ENCODE measurements around the gene SV2B. TPM values are rescaled to one million over a fixed set of nuclear protein-coding genes. Genes with fewer than 3 reads are reported as not detected.

Gene SV2B
- total RNA-seq, 1 experiment from 2014 or later, result not detected

- no peak overlapping the region for H2BK12ac ChIP-seq (ENCODE audit: insufficient read length, low read depth, low read length)
- H4K20me1 ChIP-seq (ENCODE audit: control insufficient read depth, insufficient read depth, insufficient read length), result no peaks in the 10 kb centered on the region
- Mint-ChIP-seq H3K9me3 (peaks cover 2 to 5% of the 10 kb centered on the region in 2 experiments; a peak in 3 of 5 replicates), H3K4me3 (peak overlapping the region; percentile 48 to 77), H3K4me1 (peaks cover 17 to 21% of the 10 kb centered on the region in 2 experiments), H3K27ac (no peak overlapping the region), H3K27me3 (ENCODE audit: low read depth) (peaks cover 92% of the 10 kb centered on the region), H3K36me3 (ENCODE audit: insufficient read depth in 1 of 3, low read depth in 3 of 3) (peaks cover 0 to 2% (median 0%) of the 10 kb centered on the region in 3 experiments; a peak in 2 of 7 replicates)
- H2BK5ac ChIP-seq (ENCODE audit: insufficient read length, low read length), result no peak overlapping the region
- no peak overlapping the region for H2BK120ac ChIP-seq (ENCODE audit: low read depth, low read length, poor library complexity, severe bottlenecking)
- H3K56ac ChIP-seq (ENCODE audit: insufficient read length, low read depth, low read length), result no peak overlapping the region
- no peak overlapping the region for H3K9ac ChIP-seq (ENCODE audit: extremely low read depth, insufficient read length, low read length)
- no peak for TF ChIP-seq CTCF (conservative IDR thresholded peaks at IDR 0.05)
- peaks cover 35% of the 10 kb centered on the region; the same call in 1 of the 2 replicates for H3K27me3 ChIP-seq (ENCODE audit: insufficient read depth, low read length)
- H3K9me3 ChIP-seq (ENCODE audit: control insufficient read depth, low read depth, low read length), result no peaks in the 10 kb centered on the region
- WGBS (ENCODE audit: extremely low coverage, insufficient read length, low lambda C conversion rate), result no CpG with 5 or more reads among the region's 18 CpGs
- no peak overlapping the region for H2BK20ac ChIP-seq (ENCODE audit: low read depth, low read length, poor library complexity, severe bottlenecking)
- H3K79me2 ChIP-seq (ENCODE audit: insufficient read depth, low read length), result no peaks in the 10 kb centered on the region
- H3K23me2 ChIP-seq (ENCODE audit: insufficient read length, low read depth, low read length, poor library complexity, severe bottlenecking), result peaks cover 7% of the 10 kb centered on the region
- no peak overlapping the region for H4K5ac ChIP-seq (ENCODE audit: insufficient read length, low read depth, low read length)
- H3K23ac ChIP-seq (ENCODE audit: insufficient read length, low read depth, low read length), result no peak overlapping the region
- no peak overlapping the region for H3K14ac ChIP-seq (ENCODE audit: insufficient read depth, low read length)
- H3K18ac ChIP-seq (ENCODE audit: insufficient read length, low read depth, low read length), result no peak overlapping the region
- H3K27ac ChIP-seq (ENCODE audit: insufficient read length, low read depth, low read length), result no peak overlapping the region
- H4K91ac ChIP-seq (ENCODE audit: insufficient read length, low read depth, low read length), result no peak overlapping the region
- H3K4me2 ChIP-seq (ENCODE audit: insufficient read depth, insufficient read length, low read length), result peak overlapping the region; percentile 71
- no peak for DNase-seq
- no peak overlapping the region for H2BK15ac ChIP-seq (ENCODE audit: low read depth, low read length)
- H2AK5ac ChIP-seq (ENCODE audit: insufficient read length, low read length), result no peak overlapping the region
- no peak overlapping the region for H4K8ac ChIP-seq (replicated peaks; ENCODE audit: insufficient read length, low read depth, low read length)
- H3K4me1 ChIP-seq (ENCODE audit: insufficient read depth, low read length), result no peaks in the 10 kb centered on the region
- no peak overlapping the region for H3T11ph ChIP-seq (ENCODE audit: low read length)
- H2AFZ ChIP-seq (ENCODE audit: low read length), result no peak overlapping the region
- H3K79me1 ChIP-seq (ENCODE audit: insufficient read depth, low read depth, low read length, poor library complexity, severe bottlenecking), result no peaks in the 10 kb centered on the region
- H3K4ac ChIP-seq (ENCODE audit: low read depth, low read length), result no peak overlapping the region
Measured at GRCh38 chr15:91100814-91101607, 954 bp downstream of the SV2B start.

Measured in H9 (cell line).